Measurements from ENCODE around the gene SRRT.

The SRRT gene, protein sequence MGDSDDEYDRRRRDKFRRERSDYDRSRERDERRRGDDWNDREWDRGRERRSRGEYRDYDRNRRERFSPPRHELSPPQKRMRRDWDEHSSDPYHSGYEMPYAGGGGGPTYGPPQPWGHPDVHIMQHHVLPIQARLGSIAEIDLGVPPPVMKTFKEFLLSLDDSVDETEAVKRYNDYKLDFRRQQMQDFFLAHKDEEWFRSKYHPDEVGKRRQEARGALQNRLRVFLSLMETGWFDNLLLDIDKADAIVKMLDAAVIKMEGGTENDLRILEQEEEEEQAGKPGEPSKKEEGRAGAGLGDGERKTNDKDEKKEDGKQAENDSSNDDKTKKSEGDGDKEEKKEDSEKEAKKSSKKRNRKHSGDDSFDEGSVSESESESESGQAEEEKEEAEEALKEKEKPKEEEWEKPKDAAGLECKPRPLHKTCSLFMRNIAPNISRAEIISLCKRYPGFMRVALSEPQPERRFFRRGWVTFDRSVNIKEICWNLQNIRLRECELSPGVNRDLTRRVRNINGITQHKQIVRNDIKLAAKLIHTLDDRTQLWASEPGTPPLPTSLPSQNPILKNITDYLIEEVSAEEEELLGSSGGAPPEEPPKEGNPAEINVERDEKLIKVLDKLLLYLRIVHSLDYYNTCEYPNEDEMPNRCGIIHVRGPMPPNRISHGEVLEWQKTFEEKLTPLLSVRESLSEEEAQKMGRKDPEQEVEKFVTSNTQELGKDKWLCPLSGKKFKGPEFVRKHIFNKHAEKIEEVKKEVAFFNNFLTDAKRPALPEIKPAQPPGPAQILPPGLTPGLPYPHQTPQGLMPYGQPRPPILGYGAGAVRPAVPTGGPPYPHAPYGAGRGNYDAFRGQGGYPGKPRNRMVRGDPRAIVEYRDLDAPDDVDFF

DNA sequence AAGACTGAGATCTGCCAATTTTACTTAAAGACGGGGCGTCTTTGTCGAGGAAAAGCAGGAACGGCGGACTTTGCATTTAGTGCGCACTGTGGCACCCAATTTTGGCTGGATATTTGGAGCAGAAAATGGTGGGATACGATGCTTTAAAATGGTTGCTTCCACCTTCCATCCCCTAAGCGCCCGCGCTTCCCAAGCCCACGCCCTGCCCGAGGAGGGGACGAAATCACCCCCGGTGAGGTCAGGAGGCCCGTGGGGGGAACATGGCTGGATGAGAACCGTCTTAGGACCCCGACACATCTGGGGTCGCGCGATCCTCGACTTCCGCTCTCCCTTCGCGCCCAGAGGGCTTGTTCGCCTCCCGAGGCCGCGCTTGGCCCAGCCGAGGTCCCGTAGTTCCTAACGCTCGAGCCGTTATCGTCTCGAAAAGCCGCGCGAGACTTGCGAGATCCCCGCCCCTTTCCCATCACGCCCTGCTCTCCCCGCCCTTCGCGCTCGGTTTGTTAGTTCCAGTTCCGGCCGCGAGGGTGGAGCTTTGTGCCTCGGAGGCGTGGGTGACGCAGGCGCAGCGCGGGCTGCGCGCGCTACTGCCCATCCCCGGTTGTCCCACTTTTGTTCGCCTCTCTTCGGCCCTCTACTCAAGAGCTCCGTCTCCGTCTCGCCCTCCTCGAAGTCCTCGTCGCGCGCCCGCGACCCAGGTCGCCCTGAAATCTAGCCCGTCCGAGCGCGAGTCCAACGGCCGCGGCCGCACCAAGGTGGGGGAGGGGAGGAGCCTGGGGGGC lies at the start of gene SRRT:
SRRT (plus strand) TSS at position 527 of the 779 bp plus-strand sequence. CDS start 488 bp downstream, outside the sequence.
- H3K36me3 Mint-ChIP-seq (ENCODE audit: low read depth): peaks cover 95% of the 10 kb centered on the region
- H3K4me1 Mint-ChIP-seq (ENCODE audit: low read depth): peaks cover 57% of the 10 kb centered on the region

DNA sequence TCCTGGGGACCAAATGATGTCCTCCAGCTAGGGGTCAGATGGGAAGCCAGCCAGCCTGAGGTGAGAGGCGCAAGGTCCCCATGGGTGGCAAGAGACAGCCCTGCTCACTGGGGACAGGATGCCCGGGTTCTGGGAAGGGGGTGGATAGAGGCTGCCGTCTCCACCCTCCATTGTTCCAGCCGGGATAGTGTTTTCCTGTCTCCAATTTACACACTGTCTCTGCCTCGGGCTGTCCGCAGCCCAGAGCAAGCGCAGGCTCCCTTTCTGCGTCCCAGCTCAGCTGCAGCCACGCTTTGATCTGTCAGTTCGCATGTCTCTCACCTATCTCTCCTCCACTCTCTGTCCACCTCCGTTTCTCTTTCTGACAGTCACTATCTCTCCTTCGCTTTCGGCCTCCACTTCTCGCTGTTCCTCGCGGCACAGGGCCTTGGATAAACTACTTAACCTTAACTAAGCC lies 49.7 kb upstream of the SRRT start:
- H3K27ac Mint-ChIP-seq: no peak overlapping the region
- H3K4me1 Mint-ChIP-seq (ENCODE audit: low read depth): peaks cover 19% of the 10 kb centered on the region
- no peak overlapping the region for H3K4me3 Mint-ChIP-seq
- H3K9me3 Mint-ChIP-seq: no peaks in the 10 kb centered on the region
- H3K27me3 Mint-ChIP-seq: peaks cover 55% of the 10 kb centered on the region
- no peaks in the 10 kb centered on the region for H3K36me3 Mint-ChIP-seq (ENCODE audit: low read depth)
- DNase-seq: no peak

More for the DNA sequence above, at the start of gene SRRT:
- no peaks in the 10 kb centered on the region for H3K9me3 Mint-ChIP-seq
- H3K27me3 Mint-ChIP-seq: no peaks in the 10 kb centered on the region
- peak within 1 kb of the TSS; percentile 99 for H3K27ac Mint-ChIP-seq
- DNase-seq: peak; percentile 99
- H3K4me3 Mint-ChIP-seq: peak within 1 kb of the TSS; percentile 100

DNA sequence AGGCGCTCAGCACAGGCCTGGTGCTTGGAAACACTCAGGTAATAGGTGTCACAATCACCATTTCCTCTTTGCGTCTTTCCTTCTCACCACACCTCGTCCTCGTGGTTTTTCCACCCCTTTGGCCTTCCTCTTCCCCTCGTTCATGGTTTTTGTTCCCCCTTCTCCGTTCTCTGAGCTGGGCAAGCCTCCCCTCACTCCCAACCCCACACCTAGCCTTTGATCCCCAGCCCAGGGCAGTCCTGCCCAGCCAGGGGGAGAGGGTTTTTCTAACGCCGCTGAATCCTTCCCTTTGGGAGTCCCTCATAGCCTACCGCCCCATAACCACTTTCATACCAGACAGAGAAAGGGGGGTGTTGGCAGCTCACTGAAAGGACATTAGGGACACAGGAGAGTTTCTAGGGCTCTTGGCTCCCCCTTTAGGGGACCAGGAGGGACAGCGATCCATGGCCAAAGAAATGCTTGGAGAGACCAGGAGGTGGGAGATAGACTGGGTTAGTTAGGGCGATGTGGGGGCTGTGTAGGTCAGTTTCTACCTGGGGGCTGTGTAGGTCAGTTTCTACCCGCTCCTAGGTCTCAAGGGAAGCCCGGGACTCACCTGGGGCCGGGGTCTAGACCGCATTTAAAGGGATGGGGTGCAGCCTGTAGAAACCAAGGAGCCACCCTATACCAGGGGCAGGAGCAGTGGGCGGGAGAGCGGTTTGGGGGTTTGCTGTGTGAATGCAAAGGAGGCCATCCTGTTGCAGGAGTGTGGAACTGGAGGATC lies 49.0 kb upstream of the SRRT start:
- H3K9me3 Mint-ChIP-seq: no peaks in the 10 kb centered on the region
- peak overlapping the region; percentile 59 for H3K4me3 Mint-ChIP-seq
- no peak for DNase-seq
- no peak overlapping the region for H3K27ac Mint-ChIP-seq
- peaks cover 57% of the 10 kb centered on the region for H3K27me3 Mint-ChIP-seq
- peaks cover 19% of the 10 kb centered on the region for H3K4me1 Mint-ChIP-seq (ENCODE audit: low read depth)
- H3K36me3 Mint-ChIP-seq (ENCODE audit: low read depth): no peaks in the 10 kb centered on the region

DNA sequence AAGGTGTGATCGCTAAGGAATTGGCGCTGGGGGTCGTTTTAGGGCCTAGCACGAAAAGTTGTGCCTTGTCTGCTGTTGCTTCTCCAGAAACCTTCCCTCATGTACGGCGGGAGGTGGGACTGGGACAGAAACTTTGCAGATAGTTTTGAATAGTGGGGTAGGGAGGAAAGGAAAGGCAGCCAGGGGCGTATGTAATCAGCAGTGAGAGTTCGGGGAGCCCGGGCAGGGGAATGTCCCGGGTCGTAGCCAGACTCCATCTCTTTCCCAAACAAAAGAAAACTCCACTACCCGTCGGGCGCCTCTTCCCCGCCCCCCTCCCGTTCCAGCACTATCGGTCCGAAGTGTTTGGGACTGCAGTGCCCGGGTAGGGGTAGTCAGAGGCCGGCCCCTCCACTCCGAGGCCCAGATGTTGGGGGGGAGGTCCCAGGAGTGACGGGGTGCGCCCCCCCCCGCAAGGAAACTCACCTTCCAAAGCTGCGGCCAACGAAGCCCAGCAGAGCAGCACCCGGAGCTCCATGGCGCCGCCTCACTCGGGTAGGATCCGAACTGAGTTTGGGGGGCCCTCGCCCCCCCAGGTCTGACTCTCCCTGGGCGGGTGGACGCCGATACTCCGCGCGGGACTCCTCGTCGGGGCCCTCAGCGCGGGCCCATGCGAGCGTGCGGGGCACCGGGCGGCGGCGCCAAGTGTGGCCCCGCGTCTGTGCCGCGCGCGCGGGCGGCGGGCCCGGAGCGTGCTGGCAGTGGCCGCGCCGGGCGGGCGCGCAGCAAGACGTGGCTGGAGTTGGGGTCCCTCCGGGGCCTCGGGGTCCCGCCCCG lies 48.2 kb upstream of the SRRT start:
- Mint-ChIP-seq H3K36me3 (ENCODE audit: low read depth) (no peaks in the 10 kb centered on the region), H3K27ac (no peak overlapping the region), H3K9me3 (no peaks in the 10 kb centered on the region), H3K4me1 (ENCODE audit: low read depth) (peaks cover 19% of the 10 kb centered on the region), H3K27me3 (peaks cover 57% of the 10 kb centered on the region), H3K4me3 (peak overlapping the region; percentile 59)
- peak; percentile 38 for DNase-seq

DNA sequence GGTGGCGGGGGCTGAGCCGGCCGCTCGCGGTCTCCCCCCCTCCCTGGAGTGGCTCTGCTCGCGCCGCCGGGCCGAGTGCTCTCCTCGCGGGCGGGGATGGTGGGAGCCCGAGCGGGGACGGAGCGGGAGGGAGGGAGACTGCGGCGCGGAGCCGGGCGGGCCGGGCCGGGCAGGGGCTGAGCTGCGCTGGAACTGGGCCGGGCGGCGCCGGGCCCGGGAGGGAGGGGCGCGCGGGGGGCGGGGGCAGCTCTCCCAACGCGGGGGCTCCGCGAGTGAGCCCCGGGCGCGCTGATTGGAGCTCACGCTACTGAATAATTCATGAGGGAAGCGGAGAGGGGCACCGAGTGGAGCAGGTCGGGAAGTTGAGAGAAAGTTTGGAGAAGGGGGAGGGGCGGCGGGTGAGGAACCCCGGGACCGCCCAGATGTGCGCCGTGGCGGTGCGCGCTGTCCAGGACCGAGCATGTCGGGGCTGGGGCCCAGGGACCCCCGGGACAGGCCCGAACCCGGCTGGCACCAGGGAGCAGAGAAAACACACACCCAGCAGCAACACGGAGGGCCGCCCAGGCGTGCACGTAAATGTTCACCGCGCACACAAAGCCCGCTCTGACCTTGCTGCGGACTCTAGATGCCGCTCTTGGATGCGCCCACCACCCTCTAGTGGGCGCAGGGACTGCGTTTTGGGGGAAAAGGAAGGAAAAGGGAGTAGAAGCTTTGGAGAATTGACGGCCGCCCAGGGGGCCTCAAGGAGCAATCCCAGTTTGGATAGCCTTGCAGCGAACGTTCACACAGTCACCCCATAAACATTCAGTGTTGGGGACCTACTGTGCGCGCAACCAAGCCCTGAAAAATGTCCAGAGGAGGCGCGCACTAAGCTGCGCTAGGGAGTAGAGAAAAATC lies 47.3 kb upstream of the SRRT start, which contains the start of gene EPHB4:
EPHB4 (minus strand) TSS at position 194 of the 897 bp plus-strand sequence. CDS start 493 bp downstream, outside the sequence.
- no peaks in the 10 kb centered on the region for H3K36me3 Mint-ChIP-seq (ENCODE audit: low read depth)
- DNase-seq: peak; percentile 40
- peaks cover 57% of the 10 kb centered on the region for H3K27me3 Mint-ChIP-seq

DNA sequence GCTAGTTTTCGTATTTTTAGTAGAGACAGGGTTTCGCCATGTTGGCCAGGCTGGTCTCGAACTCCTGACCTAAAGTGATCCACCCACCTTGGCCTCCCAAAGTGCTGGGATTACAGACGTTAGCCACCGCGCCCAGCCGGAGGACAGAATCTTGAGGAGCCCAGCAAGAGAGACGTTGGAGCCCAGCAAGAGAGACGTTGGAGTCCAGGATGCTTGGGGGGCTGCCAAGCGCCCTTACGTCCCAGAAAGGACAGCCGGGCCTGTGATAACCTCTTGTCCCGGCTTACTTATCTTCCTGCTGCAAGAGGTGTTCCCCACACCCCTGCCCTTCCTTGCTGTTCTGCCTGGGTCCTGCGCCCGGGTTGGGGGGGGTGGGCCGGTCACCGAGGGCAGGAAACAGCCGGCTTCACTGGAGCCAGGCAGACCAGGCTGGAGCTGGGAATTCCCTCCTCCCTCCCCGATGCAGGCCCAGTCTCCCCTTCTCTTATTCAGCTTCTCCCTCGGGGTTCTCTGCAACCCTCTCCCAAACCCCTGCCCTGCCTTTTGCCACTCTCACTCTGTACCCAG lies 45.7 kb upstream of the SRRT start:
- Mint-ChIP-seq H3K27me3 (peaks cover 50% of the 10 kb centered on the region), H3K9me3 (no peaks in the 10 kb centered on the region), H3K4me3 (no peak overlapping the region), H3K36me3 (ENCODE audit: low read depth) (no peaks in the 10 kb centered on the region), H3K27ac (no peak overlapping the region), H3K4me1 (ENCODE audit: low read depth) (peaks cover 19% of the 10 kb centered on the region)
- DNase-seq: no peak

More for the DNA sequence above, 47.3 kb upstream of the SRRT start, which contains the start of gene EPHB4:
- Mint-ChIP-seq H3K27ac (no peak within 1 kb of the TSS), H3K9me3 (no peaks in the 10 kb centered on the region), H3K4me1 (ENCODE audit: low read depth) (peaks cover 19% of the 10 kb centered on the region), H3K4me3 (peak within 1 kb of the TSS; percentile 60)

DNA sequence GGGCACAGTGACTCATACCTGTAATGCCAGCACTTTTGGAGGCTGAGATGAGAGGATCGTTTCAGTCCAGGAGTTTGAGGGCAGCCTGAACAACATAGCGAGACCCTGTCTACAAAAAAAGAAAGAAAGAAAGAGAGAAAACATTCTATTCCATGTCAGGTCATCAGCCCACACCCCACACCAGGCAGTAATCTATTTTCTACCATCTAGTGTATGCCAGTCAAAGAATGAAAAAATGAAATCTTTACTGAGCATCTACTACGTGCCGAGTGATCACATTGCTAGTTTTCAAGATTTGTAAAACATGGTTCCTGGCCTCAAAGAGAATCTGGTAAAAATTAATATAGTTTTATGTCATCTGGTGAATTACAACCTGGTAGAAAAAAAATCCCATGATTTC lies 44.5 kb upstream of the SRRT start:
- Mint-ChIP-seq H3K4me1 (ENCODE audit: low read depth) (peaks cover 19% of the 10 kb centered on the region), H3K4me3 (no peak overlapping the region), H3K9me3 (no peaks in the 10 kb centered on the region), H3K27ac (no peak overlapping the region), H3K27me3 (peaks cover 38% of the 10 kb centered on the region), H3K36me3 (ENCODE audit: low read depth) (no peaks in the 10 kb centered on the region)
- no peak for DNase-seq

DNA sequence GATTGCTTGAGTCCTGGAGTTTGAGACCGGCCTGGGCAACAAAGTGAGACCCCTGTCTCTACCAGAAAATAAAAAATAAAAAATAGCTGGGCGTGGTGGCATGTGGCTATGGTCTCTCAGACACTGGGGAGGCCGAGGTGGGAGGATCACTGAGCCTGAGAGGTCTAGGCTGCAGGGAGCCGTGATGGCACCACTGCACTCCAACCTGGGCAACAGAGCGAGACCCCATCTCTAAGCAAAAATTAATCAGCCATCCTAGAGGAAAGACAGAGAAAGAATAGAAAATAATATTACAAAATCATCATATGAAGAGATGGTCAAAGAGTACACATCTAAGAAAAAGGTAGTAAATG lies 42.6 kb upstream of the SRRT start:
- H3K27me3 Mint-ChIP-seq: peaks cover 25% of the 10 kb centered on the region
- H3K4me3 Mint-ChIP-seq: no peak overlapping the region
- H3K9me3 Mint-ChIP-seq: no peaks in the 10 kb centered on the region
- H3K36me3 Mint-ChIP-seq (ENCODE audit: low read depth): no peaks in the 10 kb centered on the region
- no peak overlapping the region for H3K27ac Mint-ChIP-seq
- peaks cover 14% of the 10 kb centered on the region for H3K4me1 Mint-ChIP-seq (ENCODE audit: low read depth)
- no peak for DNase-seq

DNA sequence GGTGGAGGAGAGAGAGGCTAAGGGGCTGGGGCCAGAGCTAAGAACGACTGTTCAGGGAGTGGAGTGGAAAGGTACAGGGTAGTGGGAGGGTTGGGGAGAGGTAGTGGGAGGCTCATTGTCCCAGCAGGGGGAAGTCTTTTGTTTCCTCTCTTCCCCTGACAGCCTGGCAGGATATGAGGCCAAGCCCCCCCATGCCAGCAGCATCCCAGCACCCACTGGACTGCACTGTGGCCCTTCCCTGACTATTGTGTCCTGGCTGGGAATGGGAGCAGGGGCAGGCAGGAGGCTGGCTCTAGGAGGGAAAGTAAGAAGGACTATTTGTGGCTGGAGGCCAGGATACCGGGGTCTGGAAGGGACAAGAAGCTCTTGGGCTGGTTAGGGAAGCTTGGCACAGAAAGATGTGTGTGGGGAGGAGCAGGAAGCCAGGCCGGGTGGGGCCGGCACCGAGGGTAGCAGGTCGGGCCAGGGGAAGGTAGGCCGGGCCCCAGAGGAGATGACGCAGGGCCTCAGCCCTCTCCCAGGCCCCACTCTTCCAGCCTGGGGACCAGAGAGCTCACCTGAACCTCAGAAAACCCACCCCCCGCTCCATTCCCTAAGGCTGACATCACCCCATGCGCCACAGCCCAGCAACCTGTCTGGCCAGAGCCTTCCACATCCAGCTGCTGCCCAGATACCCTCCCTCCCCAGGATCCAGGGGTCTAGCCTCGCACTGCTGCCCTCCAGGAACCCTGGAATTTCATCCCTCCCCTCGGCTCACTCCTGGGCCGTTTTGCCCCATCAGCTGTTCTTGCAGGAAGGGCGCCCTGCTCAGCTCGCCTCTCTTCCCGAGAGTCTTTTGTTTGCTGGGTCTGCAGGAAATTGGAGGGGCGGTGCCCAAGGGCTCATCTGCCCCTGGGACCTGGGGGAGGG lies 38.7 kb upstream of the SRRT start:
- H3K4me3 Mint-ChIP-seq: no peak overlapping the region
- H3K27ac Mint-ChIP-seq: no peak overlapping the region
- DNase-seq: no peak
- H3K9me3 Mint-ChIP-seq: no peaks in the 10 kb centered on the region
- peaks cover 12% of the 10 kb centered on the region for H3K4me1 Mint-ChIP-seq (ENCODE audit: low read depth)
- H3K27me3 Mint-ChIP-seq: no peaks in the 10 kb centered on the region
- no peaks in the 10 kb centered on the region for H3K36me3 Mint-ChIP-seq (ENCODE audit: low read depth)

DNA sequence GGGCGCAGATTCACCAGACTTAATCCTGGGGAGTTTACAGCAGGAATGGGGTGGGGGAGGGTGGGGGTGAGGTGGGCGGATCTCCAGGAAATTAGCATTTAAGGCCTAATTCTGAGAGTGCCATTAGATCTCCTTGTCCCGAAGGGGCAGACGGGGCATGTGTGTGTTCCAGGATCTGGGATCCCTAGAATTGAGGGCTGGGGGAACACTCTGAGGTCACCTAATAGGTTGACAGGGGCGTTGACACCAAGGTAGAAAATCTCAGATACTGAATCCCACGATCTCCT lies 38.1 kb upstream of the SRRT start:
- H3K27ac Mint-ChIP-seq: peak overlapping the region; percentile 85
- H3K27me3 Mint-ChIP-seq: no peaks in the 10 kb centered on the region
- no peaks in the 10 kb centered on the region for H3K9me3 Mint-ChIP-seq
- no peak for DNase-seq
- peak overlapping the region; percentile 73 for H3K4me3 Mint-ChIP-seq
- H3K4me1 Mint-ChIP-seq (ENCODE audit: low read depth): peaks cover 12% of the 10 kb centered on the region
- H3K36me3 Mint-ChIP-seq (ENCODE audit: low read depth): no peaks in the 10 kb centered on the region

DNA sequence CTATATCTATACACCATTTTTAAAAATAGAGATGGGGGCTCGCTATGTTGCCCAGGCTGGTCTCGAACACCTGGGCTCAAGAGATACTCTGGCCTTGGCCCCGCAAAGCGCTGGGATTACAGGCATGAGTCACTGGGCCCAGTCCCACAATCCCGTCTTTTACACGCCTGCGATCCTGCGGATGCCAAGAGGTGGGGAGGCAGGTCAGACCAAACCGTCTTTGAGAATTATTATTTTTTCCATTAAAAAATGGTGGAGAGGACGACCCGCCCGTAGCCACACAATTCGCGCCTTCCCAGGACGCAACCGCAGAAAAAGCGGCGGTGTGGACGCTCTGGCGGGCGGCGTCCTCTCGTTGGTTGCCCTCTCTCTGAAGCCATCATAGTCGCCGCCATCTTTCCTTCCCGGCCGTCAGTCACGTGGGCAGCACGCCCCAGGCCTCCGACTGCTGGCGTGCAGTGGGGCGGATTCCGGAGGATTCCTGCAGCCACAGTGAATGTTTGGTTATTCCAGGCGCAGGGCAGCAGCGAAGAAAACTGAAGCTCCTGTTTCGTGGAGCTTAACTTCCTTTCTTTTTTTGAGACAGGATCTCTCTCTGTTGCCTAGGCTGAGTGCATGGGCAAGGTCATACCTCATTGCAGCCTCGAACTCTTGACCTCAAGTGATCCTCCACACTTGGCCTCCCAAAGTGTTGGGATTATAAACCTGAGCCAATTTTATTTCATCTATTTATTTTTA lies 37.6 kb upstream of the SRRT start:
- no peaks in the 10 kb centered on the region for H3K36me3 Mint-ChIP-seq (ENCODE audit: low read depth)
- H3K4me1 Mint-ChIP-seq (ENCODE audit: low read depth): peaks cover 12% of the 10 kb centered on the region
- H3K27me3 Mint-ChIP-seq: no peaks in the 10 kb centered on the region
- no peaks in the 10 kb centered on the region for H3K9me3 Mint-ChIP-seq
- H3K4me3 Mint-ChIP-seq: peak overlapping the region; percentile 73
- H3K27ac Mint-ChIP-seq: peak overlapping the region; percentile 85
- peak; percentile 87 for DNase-seq

All from activated T-cell treated with anti-CD3 and anti-CD28 coated beads, Interleukin-2, amount 50 U/mL, for 24 hours (primary cell).